Measurements from ENCODE around the gene DBF4B.

DNA sequence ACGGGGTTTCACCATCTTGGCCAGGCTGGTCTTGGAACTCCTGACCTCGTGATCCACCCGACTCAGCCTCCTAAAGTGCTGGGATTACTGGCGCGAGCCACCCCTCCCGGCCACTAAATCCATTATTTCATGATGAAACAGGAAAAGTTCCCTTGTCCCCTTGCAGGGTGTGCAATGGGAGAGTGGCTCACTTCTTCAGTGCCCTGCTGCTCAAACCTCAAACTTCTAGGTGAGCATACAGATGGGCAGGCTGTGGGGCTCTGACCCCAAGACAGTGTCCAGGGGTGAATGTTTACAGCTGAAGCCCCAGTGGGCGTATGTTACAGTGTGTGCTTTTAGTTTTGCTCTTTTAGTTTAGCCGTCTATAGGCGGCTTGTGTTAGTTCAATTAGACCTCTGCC is 87.0 kb downstream of the DBF4B start:
- TF ChIP-seq, protein P1, sequence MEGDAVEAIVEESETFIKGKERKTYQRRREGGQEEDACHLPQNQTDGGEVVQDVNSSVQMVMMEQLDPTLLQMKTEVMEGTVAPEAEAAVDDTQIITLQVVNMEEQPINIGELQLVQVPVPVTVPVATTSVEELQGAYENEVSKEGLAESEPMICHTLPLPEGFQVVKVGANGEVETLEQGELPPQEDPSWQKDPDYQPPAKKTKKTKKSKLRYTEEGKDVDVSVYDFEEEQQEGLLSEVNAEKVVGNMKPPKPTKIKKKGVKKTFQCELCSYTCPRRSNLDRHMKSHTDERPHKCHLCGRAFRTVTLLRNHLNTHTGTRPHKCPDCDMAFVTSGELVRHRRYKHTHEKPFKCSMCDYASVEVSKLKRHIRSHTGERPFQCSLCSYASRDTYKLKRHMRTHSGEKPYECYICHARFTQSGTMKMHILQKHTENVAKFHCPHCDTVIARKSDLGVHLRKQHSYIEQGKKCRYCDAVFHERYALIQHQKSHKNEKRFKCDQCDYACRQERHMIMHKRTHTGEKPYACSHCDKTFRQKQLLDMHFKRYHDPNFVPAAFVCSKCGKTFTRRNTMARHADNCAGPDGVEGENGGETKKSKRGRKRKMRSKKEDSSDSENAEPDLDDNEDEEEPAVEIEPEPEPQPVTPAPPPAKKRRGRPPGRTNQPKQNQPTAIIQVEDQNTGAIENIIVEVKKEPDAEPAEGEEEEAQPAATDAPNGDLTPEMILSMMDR (IDR thresholded peaks at IDR 0.05): no peak
- no peak for TF ChIP-seq POLR2AphosphoS5 (IDR thresholded peaks at IDR 0.05)
- TF ChIP-seq EP300 (IDR thresholded peaks at IDR 0.05): no peak
- no peak for TF ChIP-seq POLR2A (IDR thresholded peaks at IDR 0.05)
